Measurements from ENCODE around the gene PRSS50. TPM values are rescaled to one million over a fixed set of nuclear protein-coding genes. Genes with fewer than 3 reads are reported as not detected.

PRSS50 gene
- total and polyA plus RNA-seq, 8 donors: under 0.01 to 0.10 TPM; not detected in 6

DNA sequence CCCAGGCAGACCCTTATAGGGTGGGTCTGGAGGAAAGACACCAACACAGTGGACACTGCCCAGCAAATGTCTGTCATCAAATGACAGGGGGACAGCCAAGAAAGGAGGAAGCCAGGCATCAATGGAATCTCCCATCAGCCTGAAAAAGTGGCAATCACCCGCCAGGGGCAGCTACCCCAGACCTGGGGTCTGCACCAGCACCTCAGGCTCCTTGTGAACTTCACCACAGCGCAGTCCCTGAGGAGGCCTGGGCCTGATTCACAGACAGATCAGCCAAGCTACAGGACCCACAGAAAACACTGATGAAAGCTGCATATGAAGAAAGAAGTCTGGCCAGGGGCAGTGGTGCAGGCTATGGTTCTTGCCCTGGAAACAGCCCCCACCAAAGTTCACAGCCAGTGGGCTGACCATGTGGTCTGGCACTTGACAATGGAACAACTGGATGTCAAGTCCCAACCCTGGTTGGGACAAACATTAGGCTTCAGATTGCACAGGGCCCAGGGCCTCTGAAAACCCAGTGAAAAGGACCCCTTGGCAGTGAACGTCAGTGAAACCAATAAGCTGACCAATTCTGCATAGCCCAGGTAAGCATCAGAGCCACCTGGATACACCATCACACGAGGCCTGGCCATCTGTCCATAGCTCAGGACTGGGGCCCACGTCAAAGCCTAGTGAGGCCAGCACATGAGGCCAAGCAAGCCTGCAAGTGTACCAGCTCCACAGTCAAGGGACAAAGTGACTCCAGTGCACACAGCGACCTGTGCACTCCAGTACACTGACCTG is 53.3 kb downstream of the PRSS50 start:
- H3K4me3 ChIP-seq: no peak overlapping the region
- no peaks in the 10 kb centered on the region for H3K9me3 ChIP-seq
- no peaks in the 10 kb centered on the region for H3K36me3 ChIP-seq
- peak; percentile 1 to 20 for DNase-seq
- H3K27me3 ChIP-seq: no peaks in the 10 kb centered on the region
- H3K27ac ChIP-seq: no peak overlapping the region
- no peak for TF ChIP-seq POLR2AphosphoS5 (IDR thresholded peaks at IDR 0.05)
- intact Hi-C loops (cut with DNase I; ENCODE audit: low total_unique reads): no loop called here
- WGBS, 5 donors: 80 to 93% (median 86%) methylated on average over 4 to 6 of the region's 6 CpGs
- H3K4me1 ChIP-seq: peaks cover 5 to 35% (median 20%) of the 10 kb centered on the region in 4 donors

DNA sequence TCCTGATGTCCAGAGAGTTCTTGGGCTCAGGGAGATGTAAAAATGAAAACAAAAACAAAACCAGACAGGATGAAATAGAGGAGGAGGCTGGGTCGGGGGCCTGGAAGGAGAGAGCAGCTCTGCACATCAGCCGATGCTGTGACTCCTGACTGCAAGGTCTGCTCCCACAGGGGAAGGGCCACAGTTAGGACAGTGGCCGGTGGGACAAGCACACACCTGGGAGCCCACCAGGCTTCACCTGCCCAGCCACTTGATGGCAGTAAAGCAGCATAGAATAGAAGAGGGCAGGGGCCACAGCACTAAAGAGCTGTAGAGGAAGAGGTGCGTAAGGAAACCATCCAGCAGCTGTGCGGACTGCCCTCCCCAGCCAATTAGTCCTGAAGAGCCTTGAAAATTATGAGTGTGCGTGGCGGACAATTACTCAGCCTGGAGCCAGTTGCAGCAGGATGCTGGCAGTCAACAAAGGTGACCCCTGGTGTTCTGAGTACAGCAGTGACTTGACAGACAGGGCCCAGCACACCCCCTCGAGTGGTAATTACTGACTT is 54.0 kb downstream of the PRSS50 start:
- H3K36me3 ChIP-seq: no peaks in the 10 kb centered on the region
- intact Hi-C loops (cut with DNase I; ENCODE audit: low total_unique reads): no loop called here
- WGBS, 5 donors: 65 to 72% (median 70%) methylated on average over 8 of the region's 8 CpGs
- no peak overlapping the region for H3K27ac ChIP-seq
- H3K27me3 ChIP-seq: no peaks in the 10 kb centered on the region
- H3K4me3 ChIP-seq: no peak overlapping the region
- H3K9me3 ChIP-seq: no peaks in the 10 kb centered on the region
- no peak for TF ChIP-seq EP300 (IDR thresholded peaks at IDR 0.05)
- TF ChIP-seq, protein P1, sequence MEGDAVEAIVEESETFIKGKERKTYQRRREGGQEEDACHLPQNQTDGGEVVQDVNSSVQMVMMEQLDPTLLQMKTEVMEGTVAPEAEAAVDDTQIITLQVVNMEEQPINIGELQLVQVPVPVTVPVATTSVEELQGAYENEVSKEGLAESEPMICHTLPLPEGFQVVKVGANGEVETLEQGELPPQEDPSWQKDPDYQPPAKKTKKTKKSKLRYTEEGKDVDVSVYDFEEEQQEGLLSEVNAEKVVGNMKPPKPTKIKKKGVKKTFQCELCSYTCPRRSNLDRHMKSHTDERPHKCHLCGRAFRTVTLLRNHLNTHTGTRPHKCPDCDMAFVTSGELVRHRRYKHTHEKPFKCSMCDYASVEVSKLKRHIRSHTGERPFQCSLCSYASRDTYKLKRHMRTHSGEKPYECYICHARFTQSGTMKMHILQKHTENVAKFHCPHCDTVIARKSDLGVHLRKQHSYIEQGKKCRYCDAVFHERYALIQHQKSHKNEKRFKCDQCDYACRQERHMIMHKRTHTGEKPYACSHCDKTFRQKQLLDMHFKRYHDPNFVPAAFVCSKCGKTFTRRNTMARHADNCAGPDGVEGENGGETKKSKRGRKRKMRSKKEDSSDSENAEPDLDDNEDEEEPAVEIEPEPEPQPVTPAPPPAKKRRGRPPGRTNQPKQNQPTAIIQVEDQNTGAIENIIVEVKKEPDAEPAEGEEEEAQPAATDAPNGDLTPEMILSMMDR (IDR thresholded peaks at IDR 0.05): no peak
- no peak for TF ChIP-seq POLR2A (IDR thresholded peaks at IDR 0.05)
- no peak for TF ChIP-seq POLR2AphosphoS5 (IDR thresholded peaks at IDR 0.05)
- H3K4me1 ChIP-seq: peaks cover 5 to 35% (median 20%) of the 10 kb centered on the region in 4 donors
- peak; percentile 23 to 60 for DNase-seq

DNA sequence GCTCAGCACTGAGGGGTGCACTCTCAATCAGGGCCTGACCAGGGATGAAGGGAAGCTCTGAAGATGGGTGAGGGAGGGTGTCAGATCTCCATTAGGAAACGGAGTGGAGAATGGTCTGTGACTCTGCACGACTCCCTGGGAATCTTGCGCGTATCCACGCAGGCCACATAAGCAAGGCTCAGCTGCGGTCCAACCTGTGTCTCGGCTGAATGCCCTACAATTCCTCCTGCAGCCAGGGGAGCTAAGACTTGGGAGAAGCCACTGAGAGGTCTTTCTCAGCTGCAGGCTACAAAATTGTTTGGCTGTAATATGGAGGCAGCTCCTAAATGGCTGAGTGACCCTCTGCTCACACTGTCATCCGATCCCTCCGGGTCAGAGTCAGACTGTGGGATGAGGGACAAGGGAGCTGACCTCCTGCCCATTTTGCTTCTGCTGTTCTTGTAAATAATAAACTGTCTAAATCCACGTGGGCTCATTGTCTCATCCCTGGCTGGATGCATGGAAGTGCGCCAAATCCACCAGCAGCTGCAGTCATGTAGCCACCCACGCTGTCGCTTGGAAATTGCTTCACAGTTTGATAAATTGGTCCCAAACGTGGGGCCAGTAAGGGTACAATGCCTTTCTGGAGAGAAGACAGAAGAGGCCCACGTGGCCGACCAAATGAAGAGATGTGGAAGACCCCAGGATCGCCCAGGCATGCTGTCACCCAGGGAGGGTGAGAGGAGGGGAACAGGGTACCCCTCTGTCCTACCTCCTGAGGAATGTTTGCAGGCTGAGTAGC is 54.7 kb downstream of the PRSS50 start:
- no peak overlapping the region for H3K27ac ChIP-seq
- intact Hi-C loops (cut with DNase I; ENCODE audit: low total_unique reads): no loop called here
- no peaks in the 10 kb centered on the region for H3K27me3 ChIP-seq
- H3K9me3 ChIP-seq: no peaks in the 10 kb centered on the region
- H3K4me3 ChIP-seq: no peak overlapping the region
- DNase-seq: peak; percentile 28 to 80
- WGBS, 5 donors: 52 to 70% (median 62%) methylated on average over 17 of the region's 17 CpGs
- no peaks in the 10 kb centered on the region for H3K36me3 ChIP-seq
- peaks cover 5 to 35% (median 20%) of the 10 kb centered on the region in 4 donors for H3K4me1 ChIP-seq
- TF ChIP-seq POLR2AphosphoS5 (IDR thresholded peaks at IDR 0.05) (no peak), EP300 (IDR thresholded peaks at IDR 0.05) (no peak), POLR2A (IDR thresholded peaks at IDR 0.05) (no peak)
- TF ChIP-seq, protein P1 (IDR thresholded peaks at IDR 0.05): no peak

Small RNA genes lying within 50 kb of the gene (small RNA-seq; reads per million reads assigned to genes)
- gene PRSS45: 0 reads per million in 4 donors

Other genes with a start within 250 kb of the PRSS50 start
- not detected for gene RTP3, start 219.9 kb downstream of the PRSS50 start, total RNA-seq
- gene RTP3, start 219.9 kb downstream of the PRSS50 start, polyA plus RNA-seq: not detected
- gene LRRC2, start 151.6 kb downstream of the PRSS50 start, total RNA-seq: 1 to 10 TPM in 4 of 5 donors, not detected in 1; 1.7 to 4.6 (median 1.8) TPM
- 1 to 10 TPM; 1.0 to 2.1 (median 1.5) TPM for gene LRRC2, start 151.6 kb downstream of the PRSS50 start, polyA plus RNA-seq
- gene FAM240A, start 105.3 kb downstream of the PRSS50 start, total RNA-seq: not detected
- not detected for gene FAM240A, start 105.3 kb downstream of the PRSS50 start, polyA plus RNA-seq
- gene ALS2CL, start 24.2 kb downstream of the PRSS50 start, total RNA-seq: 100 to 1,000 TPM in 1 of 5 donors, 10 to 100 TPM in 4; 10.8 to 107 (median 50.0) TPM
- 100 to 1,000 TPM in 1 of 3 donors, 1 to 10 TPM in 2; 5.3 to 103 (median 9.3) TPM for gene ALS2CL, start 24.2 kb downstream of the PRSS50 start, polyA plus RNA-seq
- gene TMIE, start 16.5 kb downstream of the PRSS50 start, total RNA-seq: under 1 TPM in 1 of 5 donors, not detected in 4; 0.55 TPM
- 1 to 10 TPM in 1 of 3 donors, under 1 TPM in 1, not detected in 1; 0.46 to 1.0 TPM for gene TMIE, start 16.5 kb downstream of the PRSS50 start, polyA plus RNA-seq
- gene MYL3, start 145.6 kb upstream of the PRSS50 start, total RNA-seq: 1 to 10 TPM in 1 of 5 donors, not detected in 4; 3.1 TPM
- gene MYL3, start 145.6 kb upstream of the PRSS50 start, polyA plus RNA-seq: 10 to 100 TPM in 1 of 3 donors, 1 to 10 TPM in 2; 1.5 to 11.5 (median 6.8) TPM
- 1 to 10 TPM; 2.6 to 4.0 (median 3.5) TPM for gene PTH1R, start 159.9 kb upstream of the PRSS50 start, total RNA-seq
- gene PTH1R, start 159.9 kb upstream of the PRSS50 start, polyA plus RNA-seq: 10 to 100 TPM in 2 of 3 donors, 1 to 10 TPM in 1; 8.4 to 22.4 (median 20.9) TPM